Endothelial cell of hepatic sinusoid (primary cell): Measurements from ENCODE around the gene DNAJC15.

Source experiments
- in situ Hi-C: cut with HindIII; loops from 2 replicates; pipeline ENCODE4 v1.10.0; 2017; ENCODE audit warnings: low sequenced_read_pairs

The DNAJC15 gene

DNA sequence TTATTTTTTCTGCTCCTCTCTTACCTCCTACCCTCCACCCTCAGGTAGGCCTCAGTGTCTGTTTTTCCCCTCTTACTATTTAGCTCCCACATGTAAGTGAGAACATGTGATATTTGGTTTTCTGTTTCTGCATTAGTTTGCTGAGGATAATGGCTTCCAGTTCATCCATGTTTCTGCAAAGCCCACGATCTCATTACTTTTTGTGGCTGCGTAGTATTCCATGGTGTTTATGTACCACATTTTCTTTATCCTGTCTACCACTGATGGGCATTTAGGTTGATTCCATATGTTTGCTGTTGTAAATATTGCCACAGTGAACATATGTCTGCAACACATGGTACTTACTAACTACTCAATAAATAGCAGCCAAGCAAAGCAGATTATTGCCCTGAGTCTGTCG is 56.8 kb downstream of the DNAJC15 start:
- in situ Hi-C loops: loop anchor here (5.0 kb wide), 1 partner anchor 722 kb away; no protein-coding TSS in a partner anchor

DNA sequence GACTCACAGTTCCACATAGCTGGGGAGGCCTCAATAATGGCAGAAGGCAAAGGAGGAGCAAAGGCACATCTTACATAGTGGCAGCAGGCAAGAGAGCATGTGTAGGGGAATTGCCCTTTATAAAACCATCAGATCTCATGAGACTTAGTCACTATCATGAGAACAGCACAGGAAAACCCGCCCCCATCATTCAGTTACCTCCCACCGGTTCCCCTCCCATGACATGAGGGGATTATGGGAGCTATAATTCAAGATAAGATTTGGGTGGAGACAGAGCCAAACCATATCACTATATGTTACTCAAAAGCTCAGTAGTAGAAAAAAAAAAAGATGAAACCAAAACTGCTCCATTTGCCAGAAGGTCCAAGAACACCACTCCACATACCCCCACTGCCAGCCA is 58.5 kb downstream of the DNAJC15 start:
- in situ Hi-C loops: loop anchor here (5.0 kb wide), 1 partner anchor 720 kb away; no protein-coding TSS in a partner anchor

DNA sequence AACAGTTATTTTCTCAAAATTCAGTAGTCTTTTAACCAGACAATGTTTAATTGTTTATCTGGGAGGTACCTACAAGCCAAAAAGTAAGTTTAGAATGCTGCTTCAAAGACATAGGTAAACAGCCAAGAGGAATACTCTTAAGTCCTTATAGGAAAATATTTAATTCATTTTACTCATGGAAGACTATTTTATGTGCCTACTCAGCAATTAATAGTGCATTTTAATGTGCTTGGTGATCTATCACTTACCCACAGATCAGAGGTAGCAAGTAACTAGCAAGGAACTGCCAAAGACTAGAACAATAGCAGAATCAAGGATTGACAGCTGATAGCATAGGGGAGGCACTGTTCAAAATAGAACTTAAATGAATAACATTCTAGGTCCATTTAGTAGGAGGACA is 60.4 kb downstream of the DNAJC15 start:
- in situ Hi-C loops: loop anchor here (5.0 kb wide), 1 partner anchor 719 kb away; no protein-coding TSS in a partner anchor

DNA sequence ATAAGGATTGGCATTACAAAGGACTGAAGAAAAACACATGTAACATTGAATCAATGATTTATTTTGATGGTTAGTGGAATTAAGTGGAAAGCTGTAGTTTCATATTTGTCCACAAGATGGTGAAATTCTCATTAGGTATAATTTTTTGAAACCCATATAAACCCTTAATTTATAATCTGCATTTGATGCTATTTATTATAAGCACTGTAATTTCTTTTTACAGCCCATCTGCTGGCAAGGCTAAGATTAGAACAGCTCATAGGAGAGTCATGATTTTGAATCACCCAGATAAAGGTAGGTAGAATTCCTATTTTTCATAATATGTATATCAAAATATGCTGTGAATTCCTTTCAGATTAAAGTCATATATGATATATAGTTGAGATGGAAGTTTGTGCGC is 62.2 kb downstream of the DNAJC15 start:
- in situ Hi-C loops: no loop called here

DNA sequence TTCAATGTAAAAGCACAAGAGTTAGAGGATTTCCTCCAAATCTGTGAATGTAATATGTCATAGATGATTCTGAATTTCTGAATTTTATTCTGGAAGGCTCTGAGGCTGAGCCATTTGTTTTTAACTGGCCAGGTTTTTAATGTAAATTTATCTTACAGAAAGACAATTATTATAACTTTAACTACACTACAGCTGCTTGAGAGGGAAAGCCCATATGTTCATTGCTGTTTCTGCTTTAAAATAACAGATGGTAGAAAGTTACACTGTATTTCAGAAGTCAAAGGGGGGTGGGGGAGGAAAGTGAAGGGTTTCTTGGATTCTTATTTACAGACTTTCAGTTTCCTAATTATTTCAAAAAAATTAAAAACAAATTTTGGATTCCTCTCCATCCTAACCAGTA is 62.8 kb downstream of the DNAJC15 start:
- in situ Hi-C loops: no loop called here

DNA sequence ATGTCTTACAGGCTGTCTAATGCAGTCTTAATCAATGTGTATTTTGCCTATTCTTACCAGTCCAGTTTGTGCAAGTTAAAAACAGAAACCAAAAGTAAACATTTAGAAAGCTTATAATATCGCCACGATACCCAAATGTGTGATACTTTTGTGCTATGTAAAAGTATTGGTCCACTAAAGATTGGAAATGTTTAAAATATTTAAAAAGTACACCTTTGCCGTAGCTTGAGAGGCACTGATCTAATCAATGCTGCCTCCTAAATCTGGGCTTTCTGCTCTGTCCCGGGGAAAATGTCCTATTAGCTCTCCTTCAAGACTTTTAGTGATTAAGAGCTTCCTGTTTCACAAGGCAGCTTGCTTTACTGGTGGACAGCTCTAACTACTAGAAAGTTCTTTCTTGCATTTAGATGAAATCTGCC is 64.7 kb downstream of the DNAJC15 start:
- in situ Hi-C loops: no loop called here

DNA sequence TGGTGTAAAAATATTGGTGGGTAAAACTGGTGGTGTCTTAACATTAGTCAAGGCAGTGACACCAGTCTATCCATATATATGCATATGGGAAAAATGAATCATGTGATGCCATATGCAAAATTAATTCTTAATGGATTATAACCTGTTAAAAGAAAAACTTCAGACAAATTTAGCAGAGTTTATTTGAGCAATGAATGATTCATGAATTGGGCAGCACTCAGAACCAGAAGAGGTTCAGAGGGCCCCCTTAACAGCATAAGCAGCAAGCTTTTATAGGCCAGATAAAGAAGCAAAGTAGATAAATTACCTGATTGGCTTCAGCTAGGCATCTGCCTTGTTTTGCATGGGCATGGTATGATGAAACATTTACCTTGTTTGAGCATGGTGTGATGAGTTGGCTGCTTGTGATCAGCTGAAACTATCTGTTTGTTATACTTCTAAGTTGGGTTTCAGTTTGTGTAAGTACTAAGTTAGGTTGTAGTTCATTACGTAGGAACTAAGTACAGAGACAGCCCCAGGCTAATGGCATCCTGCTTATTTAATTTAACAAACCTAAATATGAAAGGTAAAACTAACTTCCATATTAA is 66.6 kb downstream of the DNAJC15 start:
- in situ Hi-C loops: no loop called here

DNA sequence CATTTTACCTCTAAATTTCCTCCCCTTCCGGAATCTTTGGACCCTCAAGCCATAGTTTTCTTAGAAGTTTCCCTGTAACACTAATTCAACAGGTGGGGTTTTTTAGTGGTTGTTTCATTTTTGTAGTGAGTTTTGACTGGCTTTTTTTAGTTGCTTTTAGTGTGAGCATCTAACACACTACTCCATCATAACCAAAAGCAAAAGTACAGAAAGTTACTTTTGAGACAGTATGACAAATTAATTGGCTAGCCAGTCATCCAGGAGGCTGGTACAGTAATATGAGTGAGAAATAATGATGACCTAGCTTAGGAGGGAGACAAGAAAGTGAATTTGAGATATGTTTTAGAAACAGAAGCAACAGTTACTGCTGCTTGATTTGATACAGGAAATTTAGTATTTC is 71.5 kb downstream of the DNAJC15 start:
- in situ Hi-C loops: no loop called here

DNA sequence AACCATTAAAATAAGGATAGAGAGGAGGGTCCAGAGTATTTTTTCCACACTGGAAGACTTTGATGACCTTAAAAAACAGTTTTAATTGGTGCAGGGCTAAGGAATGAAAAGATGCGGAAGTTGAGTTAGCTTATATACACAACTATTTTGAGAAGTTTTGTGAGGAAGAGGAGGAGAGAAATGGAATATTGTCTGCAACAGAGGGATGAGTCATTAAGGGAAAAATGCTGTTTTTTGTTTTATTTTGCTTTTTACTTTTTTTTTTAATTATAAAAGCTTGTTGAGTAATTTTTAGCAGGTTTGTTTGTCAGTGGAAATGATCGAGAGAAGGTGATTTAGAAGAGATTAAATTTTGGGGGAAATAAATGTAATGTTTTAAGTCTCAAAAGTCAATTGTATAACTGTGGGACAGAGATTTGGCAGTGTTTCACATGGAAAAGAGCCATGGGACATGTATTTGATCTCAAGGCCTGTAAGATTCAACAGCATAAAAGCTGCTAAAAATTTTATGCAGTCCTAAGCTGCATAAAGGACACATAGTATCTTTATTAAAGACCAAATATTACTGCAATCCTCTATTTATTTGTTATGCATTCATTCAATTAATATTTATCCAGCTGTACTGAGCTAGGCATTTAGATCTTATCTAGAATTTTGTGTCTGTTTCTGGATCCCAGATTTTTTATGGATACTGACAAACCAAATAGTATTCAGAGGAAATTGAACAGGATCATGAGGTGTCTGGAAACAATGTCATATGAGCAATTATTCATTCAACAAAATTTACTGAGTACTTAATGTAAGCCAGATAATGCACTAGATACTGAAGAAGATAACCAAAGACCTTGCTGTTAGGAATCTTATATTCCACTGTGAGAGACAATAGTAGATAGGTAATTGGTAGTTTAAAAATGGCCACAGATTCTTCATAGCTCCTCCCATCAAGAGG is 72.7 kb downstream of the DNAJC15 start:
- in situ Hi-C loops: no loop called here

DNA sequence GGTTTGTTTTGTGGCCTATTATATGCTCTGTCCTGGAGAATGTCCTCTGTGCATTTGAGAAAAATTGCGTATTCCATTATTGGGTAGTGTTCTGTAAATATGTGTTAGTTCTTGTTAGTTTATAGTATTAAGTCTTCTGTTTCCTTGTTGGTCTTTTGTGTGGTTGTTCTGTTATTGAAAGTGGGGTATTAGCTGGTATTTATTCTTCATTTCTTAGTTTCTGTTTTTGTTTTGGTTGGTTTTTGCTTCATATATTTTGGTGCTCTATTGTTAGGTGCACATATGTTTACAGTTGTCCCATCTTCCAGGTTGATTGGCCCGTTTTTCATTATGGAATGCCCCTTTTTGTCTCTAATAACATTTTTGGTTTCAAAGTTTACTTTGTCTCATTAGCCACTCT is 77.3 kb downstream of the DNAJC15 start:
- in situ Hi-C loops: no loop called here

DNA sequence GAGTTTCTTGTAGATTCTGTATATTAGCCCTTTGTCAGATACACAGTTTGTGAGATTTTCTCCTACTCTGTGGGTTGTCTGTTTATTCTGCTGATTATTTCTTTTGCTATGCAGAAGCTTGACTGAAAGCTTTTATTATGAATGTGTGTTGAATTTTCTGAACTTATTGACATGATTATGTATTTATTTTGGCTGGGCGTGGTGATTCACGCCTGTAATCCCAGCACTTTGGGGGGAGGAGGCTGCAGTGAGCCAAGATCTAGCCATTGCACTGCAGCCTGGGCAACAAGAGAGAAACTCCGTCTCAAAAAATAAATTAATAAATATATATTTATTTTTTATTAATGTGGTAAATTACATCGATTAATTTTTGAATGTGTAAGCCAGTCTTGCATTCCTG is 78.9 kb downstream of the DNAJC15 start:
- in situ Hi-C loops: no loop called here

DNA sequence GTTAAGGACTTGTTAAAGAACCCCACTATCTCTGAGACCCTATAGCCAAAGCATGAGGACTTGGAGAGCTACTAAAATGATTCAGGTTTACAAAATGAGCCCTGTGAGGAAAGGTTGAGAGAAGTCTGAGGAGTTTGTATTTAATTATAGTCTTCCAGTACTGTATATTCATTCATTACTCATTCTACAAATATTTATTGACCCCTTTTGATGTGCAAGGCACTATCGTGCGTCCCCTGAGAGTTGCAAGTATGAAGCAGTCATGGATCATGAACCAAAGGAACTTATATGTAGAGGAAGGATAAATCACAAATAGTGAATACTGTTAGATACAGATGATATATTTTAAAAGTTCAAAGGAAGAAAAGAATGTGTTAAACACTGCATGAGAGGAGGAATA is 84.4 kb downstream of the DNAJC15 start:
- in situ Hi-C loops: no loop called here

DNA sequence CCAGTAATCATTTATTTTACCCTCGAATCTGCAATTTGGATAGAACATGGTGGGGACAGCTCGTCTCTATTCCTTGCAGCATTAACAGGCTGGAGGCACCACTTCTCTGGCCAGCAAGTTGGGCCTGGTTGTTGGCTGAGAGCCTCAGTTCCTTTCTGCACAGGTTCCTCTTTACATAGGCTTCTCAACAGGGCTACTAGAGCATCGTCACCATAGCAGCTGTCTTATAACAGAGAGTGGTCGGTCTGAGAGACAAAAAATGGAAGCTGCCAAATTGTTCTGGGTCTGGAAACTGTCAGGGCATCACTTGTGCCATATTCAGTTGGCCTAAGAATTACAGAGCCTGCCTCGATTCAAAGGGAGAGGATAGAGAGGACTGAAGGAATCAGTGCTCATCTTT is 86.7 kb downstream of the DNAJC15 start:
- in situ Hi-C loops: no loop called here

DNA sequence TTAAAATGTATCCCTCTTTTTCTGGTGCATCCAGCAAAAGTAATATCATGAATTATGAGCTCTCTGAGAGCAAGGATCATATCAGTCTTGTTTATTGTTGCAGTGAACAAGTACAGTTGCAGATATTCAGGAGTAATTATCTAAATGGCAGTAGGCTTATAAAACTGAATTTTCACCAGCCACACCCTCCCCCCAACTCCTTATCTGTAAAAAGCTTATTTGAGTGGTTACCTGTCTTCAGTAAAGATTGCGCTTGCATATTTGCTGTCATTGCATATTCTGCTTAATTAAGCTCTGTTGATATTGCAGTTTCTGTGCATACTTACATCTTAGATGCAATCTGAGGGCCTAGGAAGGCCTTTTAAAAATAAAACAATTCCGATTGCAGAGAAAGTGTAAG is 87.3 kb downstream of the DNAJC15 start:
- in situ Hi-C loops: no loop called here

DNA sequence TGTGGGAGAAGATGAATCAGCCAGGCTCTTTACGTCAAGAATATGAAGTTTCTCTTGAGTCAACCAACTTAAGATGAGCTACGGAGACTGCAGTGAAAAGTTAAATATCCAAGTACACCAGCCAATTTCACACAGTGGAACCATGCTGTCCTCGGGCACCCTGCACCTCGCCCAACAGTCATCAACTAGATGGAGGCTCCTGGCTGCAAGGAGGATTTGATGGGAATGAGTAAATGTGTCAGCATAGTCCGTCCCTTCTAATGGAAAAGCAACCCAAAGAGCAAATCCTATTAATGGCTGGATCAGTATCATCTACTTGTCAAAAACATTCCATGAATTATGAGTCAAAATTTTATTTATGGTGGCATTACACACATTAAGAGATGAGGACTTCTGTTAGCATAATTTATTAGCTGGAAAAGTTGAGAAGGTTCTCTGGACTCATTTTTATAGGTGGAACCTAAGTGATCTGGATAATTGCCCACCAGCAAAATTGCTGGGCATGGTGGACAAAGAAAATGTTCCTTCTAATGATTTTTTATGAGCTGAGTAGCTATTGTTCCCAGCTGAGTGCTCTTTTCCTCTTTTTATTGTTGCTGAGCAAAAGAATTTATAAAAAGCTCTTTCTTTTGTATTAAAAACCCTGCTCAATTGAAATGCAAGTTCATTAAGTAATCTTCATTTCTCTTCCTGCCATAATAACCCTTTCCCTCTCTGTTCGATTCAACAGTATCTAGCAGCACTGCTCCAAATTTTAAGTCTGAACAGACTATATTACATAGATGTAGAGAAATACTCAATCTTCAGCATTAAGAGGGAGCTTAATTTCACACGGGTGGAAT is 88.4 kb downstream of the DNAJC15 start:
- in situ Hi-C loops: no loop called here

DNA sequence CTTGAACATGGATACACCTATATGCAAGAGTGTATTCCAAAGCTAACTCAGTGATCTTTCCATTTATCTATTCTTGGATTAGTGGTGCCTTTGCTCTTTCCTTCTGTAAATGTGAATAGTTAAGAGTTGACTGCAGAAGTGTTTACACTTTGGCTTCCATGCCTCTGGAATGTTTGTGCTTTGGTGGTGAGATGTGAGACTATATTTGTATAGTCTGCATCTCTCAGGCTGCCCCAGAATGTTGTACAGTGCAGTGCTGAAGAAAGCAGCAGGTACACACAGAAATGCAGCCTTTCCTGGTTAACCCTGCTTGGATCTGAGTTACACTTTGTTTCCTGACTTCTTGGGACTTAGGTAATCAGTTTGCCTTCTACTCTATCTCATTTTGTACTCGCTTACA is 90.2 kb downstream of the DNAJC15 start:
- in situ Hi-C loops: no loop called here

DNA sequence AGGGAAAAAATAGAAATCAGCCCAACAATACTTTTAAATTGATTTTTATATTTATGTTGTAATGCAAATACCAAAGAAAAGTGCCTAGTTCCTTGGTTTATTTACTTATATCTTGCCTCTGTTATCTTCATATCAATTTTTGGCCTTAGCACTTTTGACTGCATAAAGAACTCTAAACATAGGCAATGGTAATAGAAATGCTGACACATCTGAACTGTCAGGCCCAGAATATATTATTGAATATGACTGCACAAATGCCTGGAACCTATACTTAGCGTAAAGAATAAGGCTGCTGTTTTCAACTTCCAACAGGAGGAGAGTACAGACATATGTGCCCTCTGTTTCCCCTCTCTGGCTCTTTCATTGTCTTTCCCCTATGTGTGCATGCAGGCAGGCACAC is 91.1 kb downstream of the DNAJC15 start:
- in situ Hi-C loops: no loop called here

DNA sequence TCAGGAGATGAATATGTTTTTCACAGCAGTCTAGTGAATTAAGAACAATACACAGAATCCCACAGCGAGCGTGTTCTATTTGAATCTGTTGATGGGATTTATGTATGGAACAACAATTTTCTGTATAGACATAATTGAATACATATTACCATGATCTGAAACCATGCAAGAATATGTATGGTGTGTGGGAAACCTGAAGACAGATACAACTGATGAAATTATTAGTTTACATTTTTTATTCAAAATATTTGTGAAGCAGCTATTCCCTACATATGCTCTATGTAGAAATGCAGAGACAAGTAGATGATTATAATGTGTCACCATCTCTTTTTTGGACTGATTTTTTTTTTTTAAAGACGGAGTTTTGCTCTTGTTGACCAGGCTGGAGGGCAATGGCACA is 91.8 kb downstream of the DNAJC15 start:
- in situ Hi-C loops: no loop called here

DNA sequence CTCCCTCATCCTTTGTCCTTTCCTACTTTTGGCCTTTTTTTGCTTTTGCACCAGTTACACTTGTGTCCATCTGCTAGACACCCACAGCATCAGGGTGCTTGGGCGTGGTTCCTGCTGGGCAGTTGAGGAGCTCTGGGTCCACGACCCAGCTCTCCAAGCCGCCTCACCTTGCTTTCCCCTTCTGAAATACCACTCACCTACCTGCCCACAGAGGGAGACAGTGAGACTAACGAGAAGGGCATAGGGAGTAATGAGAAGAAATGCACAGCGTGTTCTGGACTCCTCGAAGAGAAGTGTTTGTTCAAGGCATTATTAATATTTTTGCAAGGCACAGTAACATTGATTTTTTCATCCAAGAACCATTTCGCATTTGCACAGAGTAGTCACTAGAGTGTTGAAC is 92.9 kb downstream of the DNAJC15 start:
- in situ Hi-C loops: no loop called here

DNA sequence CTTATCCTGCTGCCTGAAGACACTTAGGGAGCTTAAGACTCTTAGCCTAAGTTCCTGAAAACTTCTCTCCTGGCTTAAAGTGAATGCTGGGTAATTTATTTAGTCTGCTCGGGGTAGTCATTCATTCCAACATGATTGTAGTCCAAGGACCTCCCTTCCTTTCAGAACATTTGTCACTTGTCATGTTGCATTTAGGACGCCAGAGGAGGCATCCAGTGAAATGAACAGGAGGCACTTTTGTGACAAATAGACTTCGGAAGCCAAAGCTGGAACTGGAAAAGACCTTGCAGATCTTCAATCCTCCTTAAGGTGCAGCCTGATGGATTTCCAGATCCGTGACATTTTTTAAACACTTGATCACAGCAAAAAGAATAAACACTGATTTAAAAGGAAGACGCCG is 95.1 kb downstream of the DNAJC15 start:
- in situ Hi-C loops: no loop called here

DNA sequence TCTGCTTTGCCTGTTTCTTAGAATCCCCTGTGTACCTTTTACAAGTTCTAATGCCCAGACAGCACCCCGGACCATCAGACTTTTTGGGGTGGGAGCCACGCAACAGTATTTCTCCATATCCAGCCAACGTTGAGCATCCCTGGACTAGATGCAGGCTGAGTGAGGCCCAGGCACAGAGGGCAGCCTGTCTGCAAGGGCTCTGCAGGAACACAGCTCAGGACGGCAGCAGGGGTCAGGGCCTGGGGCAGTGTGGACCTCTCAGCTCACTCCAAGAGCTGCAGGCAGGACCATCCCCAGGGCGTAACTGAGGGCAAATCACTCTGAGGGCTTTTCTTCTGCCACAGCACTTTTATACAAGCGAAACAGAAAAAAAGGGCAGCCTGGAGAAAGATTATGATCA is 95.8 kb downstream of the DNAJC15 start:
- in situ Hi-C loops: no loop called here
